GM19438 (cell line): ENCODE results near the gene MMAA.
"Not testable (repeated sequence)": the region's sequence is repeated elsewhere in the genome, so short reads cannot be mapped to it uniquely, and the experiment has no call there.

ENCODE experiments used
- ATAC-seq: cut with Tn5 transposase; IDR thresholded peaks from one replicate; pipeline ENCODE4 v1.9.1; 2021; ENCODE audit warnings: low read depth; ENCODE audit not compliant: unreplicated experiment

Gene MMAA

DNA sequence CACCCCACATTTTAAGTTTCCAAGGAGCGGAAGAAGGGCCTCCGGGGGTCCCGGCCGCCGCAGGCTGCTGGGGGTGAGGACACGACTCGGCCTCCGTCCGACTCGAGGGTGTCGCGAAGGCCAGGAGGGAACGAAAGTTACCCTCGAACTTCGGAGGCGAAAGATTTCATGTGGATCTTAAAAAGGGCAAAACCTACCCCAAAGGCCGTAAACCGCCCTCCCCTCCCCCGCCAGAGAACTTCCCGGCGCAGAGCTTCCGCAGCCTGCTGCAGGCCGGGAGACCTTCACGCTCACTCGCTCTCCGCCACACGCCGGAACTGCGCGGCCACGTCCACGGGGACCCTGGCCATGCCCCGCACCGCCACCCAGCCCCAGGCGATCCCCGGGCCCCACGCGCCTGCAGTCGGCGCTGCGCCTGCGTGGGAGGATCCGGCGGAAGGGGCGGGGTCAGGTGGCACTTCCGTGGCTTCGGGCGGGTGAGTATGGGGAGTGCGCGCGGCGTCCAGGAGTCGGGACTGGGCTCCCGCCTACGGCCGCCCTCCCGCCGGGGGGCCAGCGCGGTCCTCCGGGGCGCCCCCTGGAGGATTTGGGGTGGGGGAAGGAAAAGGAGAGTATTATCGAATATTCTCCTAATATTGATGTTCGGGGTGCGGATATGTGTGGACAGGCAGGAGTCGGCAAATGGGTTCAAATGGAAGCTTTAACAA is at the start of gene MMAA:
MMAA (plus strand) TSS at position 454 of the 707 bp plus-strand sequence. CDS start 19,755 bp downstream, outside the sequence.
- ATAC-seq = peak; percentile 86

DNA sequence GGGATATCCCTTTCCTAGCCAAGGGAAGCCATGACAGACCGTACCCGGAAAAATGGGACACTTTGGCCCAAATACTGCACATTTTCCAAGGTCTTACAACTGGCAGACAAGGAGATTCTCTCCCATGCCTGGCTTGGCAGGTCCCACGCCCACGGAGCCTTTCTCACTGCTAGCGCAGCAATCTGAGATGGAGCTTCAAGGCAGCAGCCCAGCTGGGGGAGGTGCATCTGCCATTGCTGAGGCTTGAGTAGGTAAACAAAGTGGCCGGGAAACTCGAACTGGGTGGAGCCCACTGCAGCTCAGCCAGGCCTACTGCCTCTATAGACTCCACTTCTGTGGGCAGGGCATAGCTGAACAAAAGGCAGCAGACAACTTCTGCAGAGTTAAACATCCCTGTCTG is 44.6 kb upstream of the MMAA start:
- ATAC-seq = not testable (repeated sequence)

DNA sequence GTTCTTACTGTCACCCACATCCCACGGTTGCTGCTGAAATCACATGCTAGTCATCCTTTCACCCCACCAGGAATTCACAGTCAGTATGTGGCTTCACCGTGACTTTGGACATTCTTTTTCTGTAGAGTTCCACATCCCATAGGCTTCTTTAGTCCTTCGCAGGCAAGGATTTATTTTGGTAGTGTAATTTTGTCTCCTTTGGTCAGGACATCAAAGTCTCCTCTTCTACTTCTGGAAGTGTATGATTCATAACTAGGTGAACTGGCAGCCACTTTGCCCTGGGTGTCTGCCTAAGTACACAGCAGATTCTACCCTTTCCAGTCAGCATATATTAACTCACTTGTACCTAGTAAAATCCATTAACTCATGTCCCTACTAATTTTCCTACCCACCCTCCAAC is 38.3 kb upstream of the MMAA start:
- no peak for ATAC-seq

DNA sequence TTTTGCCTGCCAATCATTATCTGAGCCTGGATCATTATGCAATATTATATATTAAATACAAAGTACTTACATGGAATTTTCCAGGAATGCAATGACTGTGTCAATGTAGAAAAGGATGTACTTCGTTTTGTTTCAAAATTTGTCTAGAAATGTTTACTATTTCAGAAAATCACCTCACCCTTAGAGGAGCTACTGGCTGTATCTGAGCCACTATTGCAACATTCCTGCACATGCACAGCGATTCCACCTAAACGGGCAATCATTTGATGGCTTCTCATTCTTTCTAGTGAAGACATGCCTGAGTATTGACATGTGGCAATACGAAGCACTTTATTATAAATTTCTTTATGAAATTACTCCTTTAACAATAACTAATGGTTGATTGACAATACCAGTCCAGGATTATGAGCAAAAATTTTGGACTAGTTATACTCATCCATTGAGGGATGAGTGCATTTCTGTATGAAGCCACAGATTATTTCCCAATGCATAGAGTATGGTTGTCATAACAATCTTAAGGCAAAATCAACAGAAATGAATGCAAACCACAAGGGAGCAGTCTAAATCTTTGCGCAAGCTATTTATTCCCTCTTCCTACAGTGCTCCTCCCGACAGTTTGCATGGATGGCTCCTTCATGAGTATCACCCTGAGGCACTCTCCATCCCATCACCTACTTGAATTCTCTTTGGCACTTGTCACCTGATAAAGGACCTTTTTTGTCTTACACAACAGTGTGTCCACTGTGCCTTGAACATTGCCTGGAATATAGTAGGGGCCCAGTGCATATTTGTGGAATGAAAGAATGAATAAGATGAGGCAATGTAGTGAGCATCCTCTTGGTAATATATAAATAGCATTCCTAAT is 35.8 kb upstream of the MMAA start:
- ATAC-seq = no peak

DNA sequence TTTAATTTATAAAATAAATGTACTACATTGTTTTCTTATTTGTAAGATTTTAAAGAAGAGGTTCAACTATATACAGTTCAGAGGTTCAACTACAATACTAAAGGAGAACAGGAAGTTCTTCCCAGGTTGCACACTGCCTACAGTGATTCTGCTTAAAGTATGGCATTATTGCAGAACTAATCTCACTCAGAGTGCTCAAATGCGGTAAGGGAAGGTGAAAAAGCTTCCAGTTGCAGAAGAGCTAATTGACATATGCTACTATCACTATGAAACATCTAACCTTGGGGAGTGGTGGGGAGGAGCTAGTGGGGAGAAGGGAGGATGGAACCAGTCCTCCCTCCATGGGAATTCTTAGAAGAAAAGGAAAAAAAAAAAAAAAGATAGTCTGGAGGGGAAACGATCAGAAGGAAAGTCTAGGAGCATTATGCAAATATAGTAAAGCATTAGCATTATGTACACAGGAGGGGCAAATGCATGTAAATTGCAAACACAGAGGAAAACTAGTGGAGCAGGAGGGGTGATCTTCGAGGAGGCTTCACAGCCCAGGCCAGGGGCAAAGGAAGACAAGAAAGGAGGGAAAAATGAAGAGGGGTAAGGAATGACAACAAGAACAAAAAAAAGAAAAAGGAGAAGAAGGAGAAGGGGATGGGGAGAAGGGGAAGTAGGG is 32.0 kb upstream of the MMAA start:
- ATAC-seq = no peak

DNA sequence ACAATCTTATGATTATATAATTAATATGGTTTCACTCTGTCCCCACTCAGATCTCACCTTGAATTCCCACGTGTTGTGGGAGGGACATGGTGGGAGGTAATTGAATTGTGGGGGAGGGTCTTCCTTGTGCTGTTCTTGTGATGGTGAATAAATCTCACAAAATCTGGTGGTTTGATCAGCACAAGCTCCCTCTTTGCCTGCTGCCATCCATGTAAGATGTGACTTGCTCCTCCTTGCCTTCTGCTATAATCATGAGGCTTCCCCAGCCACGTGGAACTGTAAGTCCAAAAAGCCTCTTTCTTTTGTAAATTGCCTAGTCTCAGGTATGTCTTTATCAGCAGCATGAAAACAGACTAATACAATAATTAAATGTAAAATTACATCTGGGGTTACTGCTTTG is 29.8 kb upstream of the MMAA start:
- not testable (repeated sequence) for ATAC-seq

DNA sequence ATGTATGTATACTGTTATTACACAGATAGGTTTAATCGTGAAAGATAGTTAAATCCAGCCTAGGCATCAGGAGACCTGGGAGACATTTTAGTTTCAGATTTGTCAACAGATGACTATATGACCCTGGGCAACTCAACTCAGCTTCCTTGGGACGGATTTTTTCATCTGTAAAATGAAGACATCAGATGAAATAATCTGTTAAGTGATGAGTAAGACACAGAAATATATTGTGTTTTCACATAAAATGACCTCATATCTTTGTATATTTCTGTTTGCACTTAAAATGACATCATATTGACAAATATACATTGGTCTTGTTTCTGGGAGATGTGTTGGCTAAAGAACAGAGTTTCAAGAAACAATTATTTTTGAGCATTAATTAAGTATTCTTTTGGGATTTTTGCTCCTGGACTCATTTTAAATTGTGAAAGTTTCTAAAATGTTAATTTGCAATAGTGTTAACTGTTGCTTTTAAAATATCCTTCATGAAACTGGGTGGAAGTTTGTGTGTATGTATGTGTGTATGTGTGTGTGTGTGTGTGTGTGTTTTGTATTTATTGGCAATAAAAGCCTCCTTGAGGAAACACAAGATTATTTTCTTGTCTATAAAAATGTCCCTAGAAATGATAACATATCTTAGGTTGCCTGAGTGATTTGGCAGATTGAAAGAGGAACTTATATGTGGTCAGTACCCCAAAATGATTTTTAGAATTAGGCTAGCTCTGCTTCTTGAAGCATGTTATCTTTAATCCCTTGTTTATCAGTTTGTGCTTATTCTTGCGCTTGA is 29.1 kb upstream of the MMAA start:
- ATAC-seq = no peak

DNA sequence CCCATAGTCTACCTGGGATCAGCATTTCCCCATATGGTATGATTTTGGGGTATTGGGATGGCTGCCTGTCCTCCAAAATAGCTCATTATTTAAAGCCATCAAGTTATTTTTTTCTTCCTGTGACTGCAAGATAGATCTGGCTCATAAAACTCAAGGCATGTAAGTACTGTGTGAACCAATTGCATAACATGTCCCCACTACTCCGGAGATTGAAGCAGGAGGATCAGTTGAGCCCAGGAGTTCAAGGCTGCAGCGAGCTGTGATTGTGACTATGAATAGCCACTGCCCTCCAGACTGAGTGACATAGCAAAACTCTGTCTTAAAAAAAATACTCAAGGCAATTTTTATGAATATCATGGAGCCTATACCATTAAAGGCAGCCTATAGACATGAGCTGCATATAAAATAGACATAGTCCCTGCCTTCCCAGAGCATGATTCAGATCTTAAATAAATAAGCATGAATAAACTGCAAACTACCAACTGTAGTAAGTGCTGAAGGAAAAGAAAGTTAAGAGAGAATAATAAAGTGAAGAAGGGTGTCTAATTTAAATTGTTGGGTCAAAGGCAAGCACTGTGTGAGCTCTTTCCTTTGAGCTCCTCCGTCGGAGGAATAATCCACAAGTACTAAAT is 16.9 kb upstream of the MMAA start:
- ATAC-seq = no peak

DNA sequence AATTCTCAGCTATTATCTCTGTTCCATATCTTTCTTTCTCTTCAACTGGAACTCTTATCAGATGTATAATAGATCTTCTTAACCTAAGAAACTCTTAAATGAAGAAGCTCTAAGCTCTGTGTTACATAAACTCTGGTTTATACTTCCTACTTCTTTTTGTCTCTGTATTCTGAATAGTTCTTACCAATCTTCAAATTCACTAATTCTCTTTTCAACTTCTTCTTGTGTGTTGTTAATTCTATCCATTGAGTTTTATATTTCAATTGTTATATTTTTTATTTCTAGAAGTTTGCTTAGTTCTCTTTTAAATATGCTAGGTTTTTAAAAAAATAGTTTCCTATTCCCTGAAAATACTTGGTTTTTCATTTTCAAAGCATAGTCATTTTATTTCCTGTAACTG is 13.2 kb upstream of the MMAA start:
- ATAC-seq = no peak

DNA sequence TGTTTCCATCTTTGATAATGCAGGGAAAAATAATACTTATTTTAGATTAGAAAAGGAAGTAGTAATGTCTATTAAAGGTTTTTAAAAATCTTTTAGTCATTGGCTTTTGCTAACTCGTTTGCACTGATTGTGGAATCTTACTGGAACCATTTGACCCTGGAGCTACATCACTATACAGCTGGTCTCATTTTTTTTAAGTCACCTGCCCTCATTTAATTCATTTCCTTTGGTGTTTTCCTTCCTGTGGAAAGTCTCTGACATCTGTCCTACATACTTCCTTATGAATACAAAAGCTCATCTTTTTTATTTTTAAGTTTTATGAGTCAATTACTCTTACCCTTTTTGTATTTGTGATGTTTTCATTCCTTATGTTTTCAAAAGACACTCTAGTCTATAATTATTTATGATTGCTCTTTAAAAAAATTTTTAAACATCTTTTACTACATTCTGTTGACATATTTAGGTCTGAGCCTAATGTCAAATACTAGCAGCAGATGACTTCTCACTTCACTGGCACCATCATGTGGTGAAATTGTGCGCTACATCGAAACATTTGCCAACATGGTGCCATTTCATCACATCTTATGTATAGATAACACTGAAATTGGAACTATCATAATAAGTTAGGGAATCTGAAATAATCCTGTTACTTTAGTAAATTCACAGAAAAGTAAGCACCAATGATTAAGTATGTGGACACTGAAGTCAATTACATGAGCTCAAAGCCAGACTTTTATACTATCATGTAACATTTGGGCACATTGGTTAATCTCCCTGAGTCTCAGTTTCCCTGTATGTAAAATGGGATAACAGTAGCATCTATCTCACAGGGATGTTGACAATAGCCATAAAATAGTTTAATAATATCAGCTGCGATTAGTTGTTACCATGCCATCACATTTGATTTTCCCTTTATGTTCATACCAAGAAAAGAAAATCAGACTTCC is 9.4 kb upstream of the MMAA start:
- no peak for ATAC-seq

DNA sequence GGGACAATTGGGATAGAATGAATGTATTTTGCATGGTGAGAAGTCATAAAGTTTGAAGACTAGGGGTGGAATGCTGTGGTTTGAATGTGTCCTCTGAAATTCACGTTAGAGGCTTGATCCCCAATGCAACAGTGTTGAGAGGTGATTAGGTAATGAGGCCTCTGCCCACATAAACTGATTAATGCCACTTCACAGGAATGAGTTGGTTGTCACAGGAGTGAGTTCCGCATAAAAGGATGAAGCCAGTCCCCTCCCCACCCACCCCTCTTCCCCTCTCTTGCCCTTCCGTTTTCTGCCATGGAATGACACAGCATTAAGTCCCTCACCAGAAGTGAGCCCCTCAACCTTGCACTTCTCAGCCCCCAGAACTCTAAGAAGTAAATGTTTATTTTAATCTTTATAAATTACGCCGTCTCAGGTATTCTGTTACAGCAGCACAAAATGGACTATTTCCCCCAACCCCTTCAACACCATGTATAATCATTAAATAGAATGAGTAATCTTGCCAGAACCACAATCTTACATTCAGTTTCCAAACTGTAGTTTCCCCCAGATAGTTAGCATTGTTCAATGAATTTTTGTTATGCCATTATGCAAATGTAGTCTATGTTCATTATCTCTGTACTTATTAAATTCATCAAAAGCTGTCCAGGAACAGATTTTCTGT is 5.5 kb upstream of the MMAA start:
- ATAC-seq = peak; percentile 53

DNA sequence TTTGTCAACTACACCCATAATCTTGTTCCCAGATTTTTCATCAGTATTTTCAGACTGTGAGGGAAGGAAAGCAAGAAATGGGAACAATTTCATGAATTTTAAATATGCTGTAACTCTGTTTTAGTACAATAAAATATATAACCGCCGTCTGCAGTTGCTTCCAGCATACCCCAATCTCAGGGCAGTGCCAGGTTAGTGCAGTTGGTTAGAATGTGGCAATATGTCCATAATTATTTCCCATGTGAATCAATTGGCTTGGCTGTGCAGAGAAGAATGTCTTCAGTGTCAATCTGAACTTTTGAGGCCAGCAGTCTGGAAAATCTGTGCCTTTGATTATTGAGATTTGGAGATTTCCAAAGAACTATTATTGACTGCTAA is 5.0 kb upstream of the MMAA start:
- ATAC-seq = no peak

DNA sequence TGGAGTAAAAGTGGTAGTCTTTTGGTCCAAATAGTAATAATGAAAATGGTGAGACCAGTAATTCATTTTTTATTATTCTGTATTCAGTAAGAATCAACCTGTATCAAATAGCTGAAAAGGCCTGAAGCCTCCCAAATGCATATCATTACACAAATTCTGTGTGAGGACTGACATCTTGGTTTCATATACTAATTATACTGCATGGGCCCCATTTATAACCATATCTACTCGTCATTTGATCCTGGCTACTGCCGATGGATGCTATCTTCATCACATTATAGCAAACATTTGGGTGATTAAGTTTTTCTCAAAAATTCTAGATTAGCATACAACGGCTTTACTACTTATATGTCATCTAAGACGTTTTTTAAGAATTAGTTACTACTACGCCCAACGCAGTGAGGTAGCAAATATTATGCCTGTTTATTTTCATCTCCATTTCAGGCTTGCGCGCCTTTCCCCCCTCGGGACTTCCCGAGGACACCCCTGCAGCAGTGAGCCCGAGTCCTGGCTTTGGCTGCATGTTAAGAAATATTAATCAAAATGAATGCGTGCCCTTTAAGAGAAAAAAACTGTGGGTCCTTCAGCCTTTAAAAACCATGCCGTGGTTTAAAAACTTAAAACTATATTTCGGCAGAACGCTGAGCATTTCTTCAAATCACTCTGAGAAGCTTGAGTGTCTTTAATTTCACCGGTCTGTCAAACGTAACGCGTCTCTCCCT is 814 bp upstream of the MMAA start:
- ATAC-seq = peak; percentile 5

DNA sequence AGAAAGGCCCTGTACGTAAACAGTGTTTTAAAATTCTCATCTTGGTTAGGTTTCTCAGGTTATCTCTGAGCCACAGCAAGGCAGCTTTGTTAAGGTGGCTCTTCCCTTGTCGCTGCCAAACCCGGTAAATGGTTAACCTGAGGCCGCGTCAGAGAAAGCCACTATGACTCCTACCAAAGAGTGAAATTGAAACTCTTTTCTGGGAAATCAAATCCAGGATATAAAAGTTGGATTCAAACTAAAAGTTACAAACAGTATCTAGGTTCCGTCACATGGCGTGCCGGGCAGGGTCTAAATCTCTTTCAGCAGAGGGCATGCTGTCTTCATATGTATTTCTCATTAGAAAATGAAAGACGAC is 433 bp downstream of the MMAA start:
- peak; percentile 56 for ATAC-seq

DNA sequence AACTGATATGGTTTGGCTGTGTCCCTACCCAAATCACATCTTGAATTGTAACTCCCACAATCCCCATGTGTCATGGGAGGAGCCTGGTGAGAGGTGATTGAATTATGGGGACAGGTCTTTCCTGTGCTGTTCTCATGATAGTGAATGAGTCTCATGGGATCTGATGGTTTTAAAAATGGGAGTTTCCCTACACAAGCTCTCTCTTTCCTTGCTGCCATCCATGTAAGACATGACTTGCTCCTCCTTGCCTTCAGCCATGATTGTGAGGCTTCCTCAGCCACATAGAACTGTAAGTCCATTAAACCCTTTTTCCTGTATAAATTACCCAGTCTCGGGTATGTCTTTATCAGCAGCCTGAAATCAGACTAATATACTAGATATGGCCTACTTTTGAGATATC is 2.9 kb downstream of the MMAA start:
- ATAC-seq = not testable (repeated sequence)

DNA sequence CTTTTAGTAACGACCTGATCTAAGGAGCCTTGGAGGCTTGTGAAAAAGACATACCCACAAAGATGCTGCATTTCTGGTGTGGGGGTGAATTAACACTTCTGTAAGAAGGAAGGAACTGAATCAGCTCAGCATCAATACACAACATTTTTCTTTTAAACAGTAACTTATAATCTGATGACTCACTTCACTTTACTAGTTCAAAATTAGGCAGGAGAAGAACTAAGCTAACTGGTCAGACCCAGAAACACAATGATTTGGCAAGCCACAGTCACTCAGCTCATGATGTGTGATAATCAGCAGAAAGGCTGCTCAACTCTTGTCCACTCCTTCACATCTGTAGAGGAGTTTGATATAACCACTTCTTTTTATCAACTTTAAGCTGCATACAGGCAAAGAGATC is 4.6 kb downstream of the MMAA start:
- ATAC-seq = peak; percentile 13

DNA sequence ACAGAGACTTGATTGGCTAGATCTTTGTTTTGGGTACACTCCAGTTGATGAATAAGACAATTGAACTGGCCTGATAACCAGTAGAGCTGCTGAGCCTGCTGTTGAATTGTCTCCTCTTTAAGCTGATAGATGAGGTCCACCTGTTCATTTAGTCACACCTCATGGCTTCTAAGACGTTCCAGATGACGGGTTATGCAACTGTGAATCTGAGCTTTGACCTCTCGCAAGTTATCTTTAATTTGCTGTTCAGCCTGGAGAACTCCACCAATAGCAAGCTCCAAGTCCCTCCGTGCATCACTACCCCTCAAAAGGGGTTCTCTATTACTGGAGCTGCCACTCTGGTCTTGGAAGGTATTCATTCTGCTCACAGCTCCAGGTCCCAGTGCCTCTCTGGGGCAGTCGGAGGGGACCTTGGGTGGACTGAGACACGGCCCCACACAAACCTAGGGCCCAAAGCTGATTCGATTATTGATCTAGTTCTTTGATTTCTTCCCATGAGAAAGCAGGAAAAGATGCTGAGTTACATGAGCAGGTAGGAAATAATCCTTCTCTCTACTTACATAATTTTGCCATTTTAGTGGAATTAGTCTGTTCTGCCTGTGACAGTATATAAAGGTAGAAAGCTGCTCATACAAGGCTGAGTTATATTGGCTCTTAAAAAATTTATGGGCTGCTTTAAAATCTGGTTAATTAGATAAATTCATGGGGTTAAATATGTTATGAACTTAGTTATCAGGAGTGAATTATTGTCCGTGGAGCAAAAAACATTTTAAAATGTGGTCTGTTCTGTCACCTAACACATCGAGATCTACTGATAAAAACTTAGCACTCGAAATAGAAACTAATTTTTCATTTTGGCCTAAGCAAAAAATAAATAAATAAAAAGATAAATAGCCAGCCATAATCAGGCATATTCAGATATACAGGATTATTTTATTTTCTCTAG is 6.8 kb downstream of the MMAA start:
- ATAC-seq = no peak
